Measurements from ENCODE around the gene MSLN.
"Not testable (repeated sequence)": the region's sequence is repeated elsewhere in the genome, so short reads cannot be mapped to it uniquely, and the experiment has no call there.

The MSLN gene

GRCh38 chr16:734981-735881 lies 25.3 kb upstream of the MSLN start:
- no peak for DNase-seq (ENCODE audit: low read depth in 2 of 2)

GRCh38 chr16:735982-736453 lies 24.5 kb upstream of the MSLN start:
- DNase-seq (ENCODE audit: low read depth in 2 of 2) = peak in 1 of 2 experiments; percentile 56

GRCh38 chr16:736936-737481 lies 23.5 kb upstream of the MSLN start:
- DNase-seq (ENCODE audit: low read depth in 2 of 2) = no peak

DNA sequence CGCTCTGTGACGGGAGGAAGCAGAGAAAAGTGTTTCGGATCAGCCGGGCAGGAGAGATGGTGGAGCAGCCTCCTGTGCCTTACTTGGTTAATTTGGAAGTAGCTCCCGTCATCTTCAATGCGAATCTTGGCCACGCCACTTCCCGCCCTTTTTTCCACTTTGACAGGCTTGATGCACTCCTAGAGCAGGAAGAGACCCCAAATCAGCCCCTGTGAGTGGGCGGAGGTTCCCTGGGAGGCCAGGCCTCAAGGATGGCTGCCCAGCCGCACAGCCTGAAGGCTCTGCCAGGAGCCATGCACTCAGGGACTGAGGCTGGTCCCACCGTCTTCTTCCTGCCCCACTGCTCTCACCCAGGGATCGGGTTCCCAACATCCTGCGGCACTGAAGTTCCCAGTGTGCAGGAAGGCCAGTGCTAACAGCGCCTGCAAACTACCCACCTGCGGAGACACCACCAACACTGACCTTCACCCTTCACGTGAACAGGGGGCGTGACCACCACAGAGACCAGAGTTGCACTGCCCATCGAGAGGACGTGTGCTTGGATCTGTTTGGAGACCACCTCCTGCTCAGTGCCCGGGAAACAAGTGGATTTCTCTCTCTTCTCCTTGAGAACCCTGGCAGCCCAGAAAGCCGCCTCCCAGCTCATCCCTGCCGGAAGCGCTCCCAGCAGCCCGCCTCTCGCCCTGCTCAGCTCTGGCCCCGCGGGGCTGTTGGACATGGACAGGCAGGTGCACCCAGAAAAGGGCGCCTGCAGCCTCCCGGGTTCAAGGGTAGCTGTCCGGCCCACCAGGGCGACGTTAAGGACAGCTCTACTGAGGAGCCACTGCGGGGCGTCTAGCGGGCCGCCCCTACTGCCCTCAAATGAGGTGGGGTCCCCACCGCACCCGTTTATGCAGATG lies 20.7 kb upstream of the MSLN start:
- no peak for DNase-seq (ENCODE audit: low read depth in 2 of 2)

DNA sequence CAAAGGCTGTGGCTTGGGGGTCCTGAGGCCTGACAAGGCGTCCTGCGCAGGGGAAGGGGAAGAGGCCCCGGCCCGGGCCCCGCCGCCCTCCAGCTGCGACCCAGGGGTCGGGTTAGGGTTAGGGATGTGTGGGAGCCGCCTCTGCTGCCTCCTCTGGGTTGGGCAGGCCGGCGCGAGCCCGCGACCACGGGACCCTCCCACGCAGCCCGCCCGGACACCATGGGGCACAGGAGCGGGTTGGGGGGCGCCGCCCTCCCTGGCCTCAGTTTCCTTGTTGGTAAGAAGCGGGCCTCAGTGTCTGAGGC lies 20.1 kb upstream of the MSLN start:
- DNase-seq (ENCODE audit: low read depth in 2 of 2) = no peak

DNA sequence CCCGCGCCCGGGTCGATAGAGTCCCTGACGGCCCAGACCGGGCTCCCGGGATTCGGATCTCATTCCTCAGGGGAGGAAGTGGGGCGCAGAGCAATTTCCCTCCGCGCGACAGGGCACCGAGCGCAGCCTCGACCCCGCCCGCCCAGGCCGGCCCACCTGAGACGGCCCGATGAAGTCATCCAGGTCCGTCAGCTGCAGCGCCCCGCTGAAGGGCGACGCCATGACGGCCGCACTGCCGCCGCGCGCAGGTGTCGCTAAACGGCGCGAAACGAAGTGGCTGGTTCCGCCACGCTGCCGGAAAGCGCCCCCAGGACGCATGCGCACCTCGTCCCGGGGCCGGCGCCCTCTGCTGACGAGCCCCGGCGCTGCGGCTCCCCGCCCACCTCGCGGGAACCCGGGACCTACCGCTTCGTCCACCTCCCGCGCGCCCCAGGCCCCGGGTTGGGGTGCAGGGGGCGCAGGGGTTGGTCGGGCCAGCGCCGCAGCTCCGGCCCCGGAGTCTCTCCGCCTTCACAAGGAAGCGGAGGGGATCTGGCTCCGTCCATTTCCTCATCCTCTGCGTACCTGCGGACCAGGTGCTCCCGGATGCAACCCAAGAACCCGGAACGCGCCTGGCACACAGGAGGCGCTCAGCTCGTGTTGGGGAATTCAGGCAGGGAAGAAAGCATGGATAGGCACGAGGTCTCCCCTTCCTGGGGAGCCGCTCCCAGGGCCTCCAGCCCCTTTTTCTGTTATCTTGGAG lies 19.6 kb upstream of the MSLN start, which contains the start of gene CIAO3:
Gene CIAO3, minus strand, starts transcription at position 234 of the 742 bp plus-strand sequence. Its CDS starts 12 bp downstream, at position 222.
- DNase-seq (ENCODE audit: low read depth in 2 of 2) = peak; percentile 84 to 88

DNA sequence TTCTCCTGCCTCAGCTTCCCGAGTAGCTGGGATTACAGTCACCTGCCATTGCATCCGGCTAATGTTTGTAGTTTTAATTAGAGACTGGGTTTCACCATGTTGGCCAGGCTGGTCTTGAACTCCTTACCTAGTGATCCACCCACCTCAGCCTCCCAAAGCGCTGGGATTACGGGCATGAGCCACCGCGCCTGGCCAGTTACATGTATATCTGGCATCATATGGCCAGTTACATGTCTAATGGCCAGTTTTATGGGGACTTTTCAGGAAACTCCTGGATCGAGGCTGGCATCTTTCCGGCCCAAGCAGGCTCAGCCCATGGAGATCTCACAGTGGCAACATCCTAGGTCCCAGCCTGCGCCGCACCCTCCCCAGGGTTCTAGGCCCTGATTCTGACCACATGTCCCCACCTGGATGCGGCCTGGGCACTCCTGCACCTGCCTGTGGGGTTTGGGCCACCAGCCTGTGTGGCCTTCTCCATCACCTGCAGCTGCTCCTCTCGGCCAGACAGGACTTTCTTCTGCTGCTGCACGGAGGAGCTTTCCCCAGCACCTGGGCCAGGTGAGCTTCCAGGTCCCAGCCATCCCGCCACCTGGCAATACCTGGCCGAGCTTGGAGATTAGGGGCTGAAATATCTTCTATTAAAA lies 18.4 kb upstream of the MSLN start:
- no peak for DNase-seq (ENCODE audit: low read depth in 2 of 2)

GRCh38 chr16:742894-743293 lies 17.6 kb upstream of the MSLN start:
- not testable (repeated sequence) for DNase-seq (ENCODE audit: low read depth in 2 of 2)

DNA sequence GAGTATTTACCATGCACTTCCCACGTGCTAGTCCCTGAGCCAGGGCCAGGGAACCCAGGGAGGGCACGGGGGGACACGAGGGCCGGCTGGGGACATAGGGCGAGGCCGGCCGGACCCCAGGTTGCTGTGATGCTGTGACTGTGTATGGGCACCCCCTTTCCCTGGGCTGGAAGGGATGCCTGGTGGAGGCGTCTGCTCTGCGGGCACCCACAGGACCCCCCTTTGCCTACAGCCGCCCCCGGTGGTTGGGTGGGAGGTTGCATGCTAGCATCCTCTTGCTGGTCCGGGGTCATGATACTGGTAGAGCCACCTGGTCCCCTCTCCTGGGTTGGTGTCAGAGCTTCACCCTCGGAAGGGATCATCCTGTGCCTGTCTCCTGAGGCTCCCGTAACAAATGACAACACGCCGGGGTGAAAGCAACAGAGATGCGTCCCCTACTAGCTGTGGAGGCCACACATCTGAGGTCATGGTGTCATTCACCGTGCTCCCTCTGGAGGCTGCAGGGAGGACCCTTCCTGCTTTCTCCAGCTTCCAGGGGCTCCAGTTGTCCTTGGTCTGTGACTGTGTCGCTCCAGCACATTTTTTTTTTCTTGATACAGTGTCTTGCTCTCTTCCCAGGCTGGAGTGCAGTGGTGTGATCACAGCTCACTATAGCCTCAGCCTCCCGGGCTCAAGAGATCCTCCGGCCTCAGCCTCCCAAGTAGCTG lies 16.6 kb upstream of the MSLN start:
- DNase-seq (ENCODE audit: low read depth in 2 of 2) = no peak

- no peak for DNase-seq (ENCODE audit: low read depth in 2 of 2)
Observed at GRCh38 chr16:745739-746138, 14.8 kb upstream of the MSLN start.

- no peak for DNase-seq (ENCODE audit: low read depth in 2 of 2)
Observed at GRCh38 chr16:746637-747036, 13.9 kb upstream of the MSLN start.

DNA sequence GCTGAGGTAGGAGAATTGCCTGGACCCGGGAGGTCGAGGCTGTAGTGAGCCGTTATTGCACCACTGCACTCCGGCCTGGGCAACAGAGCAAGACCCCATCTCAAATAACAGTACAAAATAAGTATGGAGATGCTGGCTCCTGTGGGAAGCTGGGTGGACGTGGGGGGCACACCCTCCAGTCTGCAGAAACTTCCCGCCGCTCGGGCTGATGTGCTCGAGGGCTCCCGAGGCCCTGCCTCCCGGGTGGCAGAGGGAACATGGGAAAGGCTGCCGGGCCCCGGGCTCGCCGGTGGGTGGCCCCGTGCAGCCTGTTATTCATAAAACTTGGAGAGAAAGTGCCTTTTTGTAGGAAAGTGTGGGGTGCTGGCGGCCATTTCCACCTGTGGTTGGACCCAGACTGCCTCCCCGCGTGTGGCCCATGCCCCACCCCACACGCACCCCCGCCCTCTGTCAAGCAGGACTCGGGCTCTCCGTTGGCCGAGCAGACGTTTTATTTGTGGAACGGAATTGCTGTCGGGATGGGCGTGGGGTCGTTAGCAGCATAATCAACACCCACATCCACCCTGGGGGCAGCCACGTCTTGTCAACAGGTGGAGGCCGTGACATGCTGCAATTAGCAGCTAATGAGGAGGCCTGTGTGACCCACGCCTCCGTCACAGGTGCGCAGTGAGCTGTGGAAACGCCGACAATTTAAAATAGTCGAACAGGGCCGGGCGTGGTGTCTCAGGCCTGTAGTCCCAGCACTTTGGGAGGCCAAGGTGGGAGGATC lies 12.4 kb upstream of the MSLN start:
- DNase-seq (ENCODE audit: low read depth in 2 of 2) = no peak

- no peak for DNase-seq (ENCODE audit: low read depth in 2 of 2)
Observed at GRCh38 chr16:749010-749409, 11.5 kb upstream of the MSLN start.

DNA sequence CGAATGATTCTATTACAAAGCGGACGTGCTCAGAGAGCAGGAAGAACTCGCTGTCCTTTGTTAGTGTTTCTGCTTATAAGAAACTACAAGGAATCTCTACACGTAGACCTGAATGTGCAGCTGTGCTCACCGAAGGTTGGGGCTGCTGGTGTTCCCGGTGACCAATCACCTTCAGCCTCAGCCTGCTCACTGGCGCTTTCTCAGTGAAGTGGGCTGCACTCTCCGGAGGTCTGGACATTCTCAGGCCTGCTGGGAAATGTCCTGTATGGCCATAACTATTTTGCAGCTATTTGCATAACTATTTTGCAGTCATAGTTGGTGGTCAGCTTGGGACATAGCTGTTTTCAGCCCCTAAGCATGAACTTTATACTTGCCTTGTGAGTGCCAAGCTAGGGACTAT lies 10.0 kb upstream of the MSLN start:
- no peak for DNase-seq (ENCODE audit: low read depth in 2 of 2)

DNA sequence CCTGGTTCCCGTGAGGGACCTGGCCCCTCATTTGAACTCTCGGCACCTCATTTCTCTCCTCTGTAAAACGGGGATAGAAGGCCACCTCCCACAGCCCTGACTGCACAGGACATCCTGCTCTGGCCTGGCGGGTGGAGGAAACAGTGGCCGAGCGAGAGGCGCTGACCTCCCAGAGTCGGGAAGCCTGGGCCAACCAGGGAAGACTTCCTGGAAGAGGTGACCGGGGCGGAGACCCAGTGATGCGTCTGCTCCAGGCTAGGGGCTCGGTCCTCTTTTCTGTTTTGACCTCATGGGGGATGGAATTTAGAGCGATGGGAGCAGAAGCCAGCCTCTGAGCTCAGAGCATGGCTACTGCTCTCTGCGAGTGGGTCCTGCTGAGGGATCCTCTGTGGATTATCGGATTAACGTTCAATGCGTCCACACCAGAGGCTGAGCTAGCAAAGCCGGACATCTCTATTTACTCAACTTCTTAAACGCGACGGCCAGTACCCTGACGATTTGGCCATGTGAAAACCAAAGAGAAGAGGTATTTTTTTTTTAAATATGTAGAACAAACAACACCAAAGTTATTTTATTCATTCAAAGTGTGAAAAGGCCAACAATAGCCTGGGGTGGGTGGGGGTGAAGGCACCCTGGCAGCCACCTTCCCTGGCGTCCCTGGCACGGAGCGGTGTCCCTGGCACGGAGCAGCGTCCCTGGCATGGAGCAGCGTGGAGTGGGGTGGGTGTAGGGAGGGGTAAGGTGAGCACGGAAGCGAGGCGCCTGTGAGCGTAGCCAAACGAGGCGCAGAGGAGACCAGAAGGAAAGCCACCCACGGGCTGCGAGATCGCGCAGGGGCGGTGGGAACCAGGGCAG lies 9.2 kb upstream of the MSLN start:
- no peak for DNase-seq (ENCODE audit: low read depth in 2 of 2)

GRCh38 chr16:752007-752312 lies 8.6 kb upstream of the MSLN start:
- DNase-seq (ENCODE audit: low read depth in 2 of 2) = no peak

DNA sequence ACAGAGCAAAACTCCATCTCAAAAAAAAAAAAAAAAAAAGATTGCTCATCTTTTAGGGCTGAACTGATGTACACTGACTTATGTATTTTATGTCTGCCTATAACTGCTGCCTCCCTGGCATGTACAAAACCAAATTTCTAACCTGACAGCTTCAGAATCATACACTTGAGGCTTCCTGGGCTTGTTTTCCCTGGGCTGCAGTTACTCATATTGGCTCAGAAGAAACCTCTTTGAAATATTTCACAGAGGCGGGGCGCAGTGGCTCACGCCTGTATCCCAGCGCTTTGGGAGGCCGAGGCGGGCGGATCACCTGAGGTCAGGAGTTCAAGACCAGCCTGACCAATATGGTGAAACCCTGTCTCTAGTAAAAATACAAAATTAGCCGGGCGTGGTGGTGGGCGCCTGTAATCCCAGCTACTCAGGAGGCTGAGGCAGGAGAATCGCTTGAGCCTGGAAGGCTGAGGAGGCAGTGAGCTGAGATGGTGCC lies 6.4 kb upstream of the MSLN start:
- DNase-seq (ENCODE audit: low read depth in 2 of 2) = not testable (repeated sequence)

DNA sequence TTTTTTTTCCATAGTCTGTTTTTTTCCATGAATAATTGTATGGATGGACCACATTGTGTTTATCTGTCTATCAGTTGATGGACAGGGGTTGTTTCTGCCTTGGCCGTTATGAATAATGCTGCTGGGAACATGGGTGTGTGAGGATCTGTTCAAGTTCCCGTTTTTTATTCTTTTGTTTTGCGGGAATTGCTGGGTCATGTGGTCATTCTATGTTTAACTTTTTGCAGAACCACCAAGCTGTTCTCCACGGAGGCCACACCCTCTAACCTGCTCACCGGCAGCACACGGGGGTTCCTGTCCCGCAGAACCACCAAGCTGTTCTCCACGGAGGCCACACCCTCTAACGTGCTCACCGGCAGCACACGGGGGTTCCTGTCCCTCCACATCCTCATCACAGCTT lies 5.9 kb upstream of the MSLN start:
- DNase-seq (ENCODE audit: low read depth in 2 of 2) = no peak

DNA sequence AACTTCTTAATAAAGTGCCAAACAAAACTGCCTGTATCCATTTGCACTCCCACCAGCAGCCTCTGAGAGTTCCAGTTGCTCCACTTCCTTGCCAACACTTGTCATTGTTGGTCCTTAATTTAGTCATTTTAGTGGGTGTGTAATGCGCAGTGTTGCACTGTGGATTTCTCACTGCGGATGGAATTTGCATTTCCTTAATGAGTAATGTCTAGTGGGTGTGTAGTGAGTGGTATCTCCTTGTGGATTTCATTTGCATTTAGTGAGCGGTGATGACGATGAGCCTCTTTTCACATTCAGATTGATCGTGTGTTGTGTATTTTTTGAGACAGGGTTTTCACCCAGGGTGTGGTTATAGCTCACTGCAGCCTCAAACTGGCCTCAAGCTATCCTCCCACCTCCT lies 4.1 kb upstream of the MSLN start:
- no peak for DNase-seq (ENCODE audit: low read depth in 2 of 2)

All from stimulated activated CD4-positive, alpha-beta T cell treated with anti-CD3 and anti-CD28 coated beads, Interleukin-12 subunit alpha, Interleukin-12 subunit beta, amount 100 ng/mL, for 24 hours (primary cell).